ENCODE measurements around the gene DSEL.

DNA sequence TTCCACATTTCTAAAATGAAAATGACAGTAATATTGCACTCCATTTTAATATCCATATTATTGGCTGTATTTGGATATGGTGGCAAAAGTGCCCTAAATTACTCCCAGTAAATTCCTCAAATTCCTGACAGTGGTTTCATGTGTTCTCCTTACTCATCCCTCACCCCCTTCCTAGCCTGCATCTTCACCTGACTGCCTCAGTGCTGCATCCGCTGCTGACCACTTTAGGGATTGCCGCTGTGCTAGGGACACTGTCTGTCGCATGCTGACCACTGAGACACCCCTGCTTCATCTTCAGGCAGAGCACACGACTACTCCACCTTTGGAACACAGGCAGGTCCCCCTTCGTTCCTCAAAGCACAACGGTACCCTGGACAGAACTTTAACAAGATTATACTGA is 32.6 kb downstream of the DSEL start:
- TF ChIP-seq, protein P1, sequence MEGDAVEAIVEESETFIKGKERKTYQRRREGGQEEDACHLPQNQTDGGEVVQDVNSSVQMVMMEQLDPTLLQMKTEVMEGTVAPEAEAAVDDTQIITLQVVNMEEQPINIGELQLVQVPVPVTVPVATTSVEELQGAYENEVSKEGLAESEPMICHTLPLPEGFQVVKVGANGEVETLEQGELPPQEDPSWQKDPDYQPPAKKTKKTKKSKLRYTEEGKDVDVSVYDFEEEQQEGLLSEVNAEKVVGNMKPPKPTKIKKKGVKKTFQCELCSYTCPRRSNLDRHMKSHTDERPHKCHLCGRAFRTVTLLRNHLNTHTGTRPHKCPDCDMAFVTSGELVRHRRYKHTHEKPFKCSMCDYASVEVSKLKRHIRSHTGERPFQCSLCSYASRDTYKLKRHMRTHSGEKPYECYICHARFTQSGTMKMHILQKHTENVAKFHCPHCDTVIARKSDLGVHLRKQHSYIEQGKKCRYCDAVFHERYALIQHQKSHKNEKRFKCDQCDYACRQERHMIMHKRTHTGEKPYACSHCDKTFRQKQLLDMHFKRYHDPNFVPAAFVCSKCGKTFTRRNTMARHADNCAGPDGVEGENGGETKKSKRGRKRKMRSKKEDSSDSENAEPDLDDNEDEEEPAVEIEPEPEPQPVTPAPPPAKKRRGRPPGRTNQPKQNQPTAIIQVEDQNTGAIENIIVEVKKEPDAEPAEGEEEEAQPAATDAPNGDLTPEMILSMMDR (IDR thresholded peaks at IDR 0.05) = no peak
- TF ChIP-seq POLR2AphosphoS5 (IDR thresholded peaks at IDR 0.05) = no peak
- TF ChIP-seq POLR2A (IDR thresholded peaks at IDR 0.05) = no peak
- no peak for TF ChIP-seq EP300 (IDR thresholded peaks at IDR 0.05)

All from sigmoid colon (tissue), 4 donors.